SU-DHL-6 (cell line): ENCODE measurements around the gene GPRIN3.

ENCODE experiments used
- H2AFZ ChIP-seq: fragments of 200-600 bp; sonication (generic); 2 replicates; pipeline ENCODE4 v1.6.1; 2014; ENCODE audit warnings: low read depth, mild to moderate bottlenecking, moderate library complexity, mixed read lengths, antibody characterized with exemption, low read length; ENCODE audit not compliant: severe bottlenecking
- H3F3A ChIP-seq: fragments of 200-600 bp; shearing (Covaris generic); 2 replicates; pipeline ENCODE4 v1.6.0; 2016; ENCODE audit warnings: antibody characterized with exemption, mild to moderate bottlenecking; ENCODE audit not compliant: insufficient read depth
- H3K27ac ChIP-seq: fragments of 200-600 bp; sonication (generic); 2 replicates; pipeline ENCODE4 v1.5.1; 2016; ENCODE audit warnings: low read depth, mild to moderate bottlenecking, low read length, moderate library complexity, mixed read lengths
- H3K27me3 ChIP-seq: fragments of 200-600 bp; sonication (generic), shearing (Covaris generic); 2 replicates; pipeline ENCODE4 v1.6.0; 2014; ENCODE audit warnings: mild to moderate bottlenecking, low read length
- H3K36me3 ChIP-seq: fragments of 200-600 bp; sonication (generic); 2 replicates; pipeline ENCODE4 v1.6.1; 2014; ENCODE audit warnings: mild to moderate bottlenecking, low read length, mixed read lengths
- H3K4me2 ChIP-seq: fragments of 300-600, 200-600 bp; shearing (Covaris generic), sonication (generic); 2 replicates; pipeline ENCODE4 v1.6.0; 2014; ENCODE audit warnings: low read length, low read depth, mild to moderate bottlenecking; ENCODE audit not compliant: poor library complexity, severe bottlenecking
- H3K4me3 ChIP-seq: fragments of 200-600 bp; sonication (generic); 2 replicates; pipeline ENCODE4 v1.5.1; 2014; ENCODE audit warnings: antibody characterized with exemption, low read length, mild to moderate bottlenecking, mixed read lengths; ENCODE audit not compliant: insufficient read depth, poor library complexity, severe bottlenecking
- H3K79me2 ChIP-seq: fragments of 200-600 bp; sonication (generic); 2 replicates; pipeline ENCODE4 v1.6.1; 2014; ENCODE audit warnings: mild to moderate bottlenecking, low read length, moderate library complexity; ENCODE audit not compliant: insufficient read depth
- H3K9ac ChIP-seq: fragments of 200-600 bp; sonication (generic); 2 replicates; pipeline ENCODE4 v1.7.0; 2014; ENCODE audit warnings: mild to moderate bottlenecking, low read length
- H3K9me2 ChIP-seq: fragments of 200-600 bp; sonication (generic); replicated peaks from 2 replicates; pipeline ENCODE4 v1.6.1; 2014; ENCODE audit warnings: low read length; ENCODE audit not compliant: insufficient read depth
- H3K9me3 ChIP-seq: fragments of 200-600 bp; sonication (generic); 2 replicates; pipeline ENCODE4 v1.6.1; 2014; ENCODE audit warnings: low read length, mixed read lengths; ENCODE audit not compliant: insufficient read depth
- H4K20me1 ChIP-seq: fragments of 200-600 bp; sonication (generic); 2 replicates; pipeline ENCODE4 v1.6.1; 2014; ENCODE audit warnings: low read depth, mild to moderate bottlenecking, antibody characterized with exemption, low read length, moderate library complexity, mixed read lengths
- CTCF ChIP-seq: fragments of 200-600 bp; sonication (generic); IDR thresholded peaks from one replicate; pipeline ENCODE4 v1.5.1; 2017; ENCODE audit warnings: antibody characterized with exemption, mild to moderate bottlenecking, low read length, moderate library complexity; ENCODE audit not compliant: insufficient read depth, poor library complexity, severe bottlenecking
- EZH2phosphoT487 ChIP-seq: fragments of 200-600 bp; sonication (generic), shearing (Covaris generic); conservative IDR thresholded peaks from 2 replicates; pipeline ENCODE4 v1.6.1; 2018; ENCODE audit warnings: mild to moderate bottlenecking, antibody characterized with exemption, low read length, moderate library complexity, mixed read lengths

The GPRIN3 gene

GRCh38 chr4:89249313-89249712, 58.3 kb downstream of the GPRIN3 start:
- H4K20me1 ChIP-seq, result no peaks in the 10 kb centered on the region
- H3K79me2 ChIP-seq, result no peaks in the 10 kb centered on the region
- H2AFZ ChIP-seq, result no peak overlapping the region
- H3K9ac ChIP-seq, result no peak overlapping the region
- no peak for TF ChIP-seq EZH2phosphoT487
- no peaks in the 10 kb centered on the region for H3K9me2 ChIP-seq
- H3K36me3 ChIP-seq, result no peaks in the 10 kb centered on the region
- no peak overlapping the region for H3K4me2 ChIP-seq
- no peaks in the 10 kb centered on the region for H3F3A ChIP-seq
- H3K9me3 ChIP-seq, result no peaks in the 10 kb centered on the region
- H3K27ac ChIP-seq, result no peak overlapping the region
- H3K4me3 ChIP-seq, result no peak overlapping the region
- H3K27me3 ChIP-seq, result no peaks in the 10 kb centered on the region

GRCh38 chr4:89248879-89249281, 58.7 kb downstream of the GPRIN3 start:
- Histone ChIP-seq H3K4me3 (no peak overlapping the region), H3K79me2 (no peaks in the 10 kb centered on the region), H4K20me1 (no peaks in the 10 kb centered on the region), H3K9me3 (no peaks in the 10 kb centered on the region), H2AFZ (no peak overlapping the region), H3K27ac (no peak overlapping the region), H3K4me2 (no peak overlapping the region), H3K9me2 (no peaks in the 10 kb centered on the region), H3K27me3 (no peaks in the 10 kb centered on the region), H3F3A (no peaks in the 10 kb centered on the region), H3K9ac (no peak overlapping the region), H3K36me3 (no peaks in the 10 kb centered on the region)
- TF ChIP-seq EZH2phosphoT487 (no peak), CTCF (no peak)

- H3K79me2 ChIP-seq, result no peaks in the 10 kb centered on the region
- H3K4me2 ChIP-seq, result no peak overlapping the region
- no peak overlapping the region for H3K27ac ChIP-seq
- H4K20me1 ChIP-seq, result no peaks in the 10 kb centered on the region
- H2AFZ ChIP-seq, result no peak overlapping the region
- H3K9ac ChIP-seq, result no peak overlapping the region
- no peaks in the 10 kb centered on the region for H3K9me3 ChIP-seq
- H3K4me3 ChIP-seq, result no peak overlapping the region
- no peaks in the 10 kb centered on the region for H3K36me3 ChIP-seq
- TF ChIP-seq EZH2phosphoT487 (no peak), CTCF (no peak)
- H3F3A ChIP-seq, result no peaks in the 10 kb centered on the region
- no peaks in the 10 kb centered on the region for H3K9me2 ChIP-seq
- H3K27me3 ChIP-seq, result no peaks in the 10 kb centered on the region
Measured at GRCh38 chr4:89247951-89248350, 59.6 kb downstream of the GPRIN3 start.

- Histone ChIP-seq H3F3A (no peaks in the 10 kb centered on the region), H3K4me3 (no peak overlapping the region), H2AFZ (no peak overlapping the region), H3K9me3 (no peaks in the 10 kb centered on the region), H3K27ac (no peak overlapping the region), H3K79me2 (no peaks in the 10 kb centered on the region), H3K27me3 (no peaks in the 10 kb centered on the region), H3K9ac (no peak overlapping the region), H3K36me3 (no peaks in the 10 kb centered on the region), H3K9me2 (no peaks in the 10 kb centered on the region), H4K20me1 (no peaks in the 10 kb centered on the region), H3K4me2 (no peak overlapping the region)
- TF ChIP-seq EZH2phosphoT487 (no peak), CTCF (no peak)
Measured at GRCh38 chr4:89245459-89245858, 62.1 kb downstream of the GPRIN3 start.
